GM19463 (cell line): ENCODE measurements around the gene INSYN2B.

Experiments
- ATAC-seq: cut with Tn5 transposase; IDR thresholded peaks from one replicate; pipeline ENCODE4 v1.9.1; 2021; ENCODE audit warnings: mild to moderate bottlenecking, moderate library complexity; ENCODE audit not compliant: unreplicated experiment

INSYN2B gene

DNA sequence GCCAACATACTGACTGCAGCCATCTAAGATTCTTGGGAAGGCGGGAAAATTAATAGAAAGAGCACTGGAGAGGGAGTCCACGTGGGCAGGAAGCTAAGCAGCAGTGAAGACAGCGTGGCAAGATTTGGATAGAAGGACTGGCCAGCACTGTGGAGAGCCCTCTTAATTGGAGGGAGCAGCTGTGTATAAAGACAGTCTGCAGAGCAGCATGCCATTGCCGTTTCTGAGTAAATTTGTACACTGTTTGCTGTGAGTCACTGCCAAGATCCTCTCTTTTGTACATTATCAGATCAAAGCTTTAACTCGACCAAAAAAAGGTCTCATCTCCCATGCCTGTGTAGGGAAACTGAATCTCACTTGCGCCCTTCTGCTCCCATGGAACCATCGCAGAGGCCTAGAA lies 45.3 kb downstream of the INSYN2B start:
- no peak for ATAC-seq

DNA sequence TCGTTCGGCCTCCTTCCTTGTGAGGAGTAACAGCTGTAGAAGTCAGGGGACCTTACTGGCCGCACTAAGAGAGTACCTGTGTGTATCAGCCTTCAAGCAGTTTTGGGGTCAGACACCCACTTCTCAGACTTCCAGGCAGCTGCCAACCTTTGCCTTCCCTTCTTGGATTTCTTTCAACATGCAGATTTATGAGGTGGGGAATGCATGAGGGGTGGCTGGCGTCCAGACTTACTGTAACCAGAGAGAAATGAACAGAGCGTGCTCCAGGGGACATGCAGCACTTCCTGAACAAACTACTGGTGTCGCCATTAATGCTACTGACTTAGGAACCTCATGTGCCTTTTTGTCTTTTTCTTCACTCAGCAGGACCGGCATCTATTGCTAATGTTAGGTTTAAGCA lies 46.7 kb downstream of the INSYN2B start:
- no peak for ATAC-seq

DNA sequence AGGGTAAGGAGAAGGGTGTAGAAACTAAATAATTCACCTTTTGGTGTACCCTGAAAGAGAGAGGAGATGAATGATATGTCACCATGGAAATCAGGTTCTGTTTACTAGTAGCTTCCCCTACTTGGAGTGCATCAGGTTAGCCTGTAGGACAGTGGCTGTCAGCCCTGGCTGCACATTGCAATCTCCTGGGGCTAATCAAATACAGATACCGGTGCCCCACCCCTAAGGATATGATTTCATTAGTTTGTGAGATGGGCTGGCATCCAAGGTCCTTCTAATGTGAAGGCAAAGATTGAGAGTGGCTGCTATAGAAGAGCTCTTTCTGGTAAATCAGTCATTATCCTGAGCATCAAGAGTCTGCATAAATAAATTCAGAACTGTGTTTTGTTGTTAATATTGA lies 47.2 kb downstream of the INSYN2B start:
- no peak for ATAC-seq

DNA sequence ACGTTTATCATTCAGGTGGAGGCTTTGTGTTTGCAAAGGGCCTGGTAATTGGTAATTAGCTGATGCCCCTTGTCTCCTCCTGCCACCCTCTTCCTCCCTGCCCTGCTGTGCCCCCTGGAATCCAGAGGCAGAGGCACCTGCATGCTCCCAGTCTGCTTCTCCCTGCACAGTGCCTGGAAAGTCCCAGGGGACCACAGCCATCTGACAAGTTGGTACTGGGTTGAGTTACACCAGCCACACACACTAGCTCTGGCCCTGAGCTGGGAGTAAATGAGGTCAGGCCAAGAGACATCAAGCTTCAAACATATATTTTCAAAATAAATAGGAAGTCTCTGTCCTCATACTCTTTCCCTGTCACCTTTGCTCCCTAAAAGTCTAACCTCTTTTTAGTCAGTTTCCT lies 56.3 kb downstream of the INSYN2B start:
- ATAC-seq, result peak; percentile 94

DNA sequence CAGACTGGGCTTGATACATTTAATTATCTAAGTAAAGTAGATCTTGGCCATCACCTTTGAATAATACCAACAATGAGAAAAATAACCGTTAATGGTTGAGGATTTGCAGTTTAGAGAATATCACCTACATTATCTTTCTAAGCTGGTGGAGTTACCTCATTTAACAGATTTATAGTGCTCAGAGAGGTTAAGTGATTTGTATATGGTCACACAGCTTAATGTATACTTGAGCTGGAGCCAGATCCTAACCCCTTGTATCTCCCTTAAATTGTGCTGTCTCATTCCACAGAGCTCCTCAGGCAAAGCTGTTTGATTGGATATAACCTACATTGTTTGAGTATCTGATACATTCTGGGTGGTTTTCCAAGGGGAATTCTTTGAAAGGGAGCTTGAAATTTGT lies 57.8 kb downstream of the INSYN2B start:
- no peak for ATAC-seq

DNA sequence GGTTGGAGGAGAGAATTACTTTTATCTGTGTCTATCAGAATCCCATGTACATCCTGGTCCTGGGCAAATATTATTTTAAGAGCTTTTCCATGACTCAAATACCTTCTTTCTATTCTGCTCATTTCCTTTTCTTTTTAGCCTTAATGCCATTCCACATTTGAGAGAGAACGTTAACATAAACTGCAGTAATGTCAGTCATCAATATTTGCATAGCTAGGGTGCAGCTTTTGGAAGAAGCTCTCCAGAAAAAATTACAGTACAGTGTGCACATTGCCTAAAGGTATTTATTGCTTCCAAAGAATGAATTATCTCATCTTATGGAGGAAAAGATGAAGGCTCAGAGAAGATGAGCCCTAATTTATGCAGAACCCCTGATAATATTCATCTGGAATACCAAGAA lies 58.3 kb downstream of the INSYN2B start:
- no peak for ATAC-seq

DNA sequence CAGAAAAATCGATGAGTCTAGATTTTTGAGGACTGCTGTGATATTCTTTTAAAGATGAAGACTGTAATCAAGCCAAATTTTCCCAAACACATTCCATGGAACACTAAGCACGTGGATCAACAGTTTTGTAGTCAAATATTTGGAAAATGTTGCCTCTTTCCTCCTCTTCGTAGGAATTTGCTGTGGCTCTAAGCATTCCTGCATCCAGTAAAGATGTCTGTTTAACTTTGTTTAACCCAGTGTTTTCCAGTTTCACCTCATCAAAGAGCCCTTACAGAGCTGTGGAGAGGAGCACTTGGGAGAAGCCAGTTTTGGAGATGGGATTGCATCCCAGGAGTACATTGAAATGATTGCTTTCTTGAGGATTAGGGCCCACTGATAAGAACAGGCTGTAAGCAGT lies 58.9 kb downstream of the INSYN2B start:
- no peak for ATAC-seq

DNA sequence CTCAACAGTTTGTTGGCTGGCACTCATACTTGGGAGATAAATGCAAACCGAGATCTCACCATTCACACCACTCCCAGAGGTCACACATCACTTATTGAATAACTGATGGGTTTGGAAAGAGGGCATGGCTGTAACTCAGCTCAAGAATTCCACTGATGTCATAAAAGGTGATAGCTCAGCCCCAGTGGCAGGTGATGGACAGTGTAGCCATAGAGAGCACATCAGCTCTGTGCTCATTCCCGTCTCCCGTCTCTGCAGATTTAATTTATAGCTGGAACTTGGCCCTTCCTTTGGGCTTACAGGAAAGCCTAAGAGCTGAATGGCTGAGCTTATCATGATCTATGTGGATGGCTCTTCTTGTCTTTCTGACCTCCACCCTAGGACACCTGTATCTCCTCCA lies 59.8 kb downstream of the INSYN2B start:
- ATAC-seq, result no peak

DNA sequence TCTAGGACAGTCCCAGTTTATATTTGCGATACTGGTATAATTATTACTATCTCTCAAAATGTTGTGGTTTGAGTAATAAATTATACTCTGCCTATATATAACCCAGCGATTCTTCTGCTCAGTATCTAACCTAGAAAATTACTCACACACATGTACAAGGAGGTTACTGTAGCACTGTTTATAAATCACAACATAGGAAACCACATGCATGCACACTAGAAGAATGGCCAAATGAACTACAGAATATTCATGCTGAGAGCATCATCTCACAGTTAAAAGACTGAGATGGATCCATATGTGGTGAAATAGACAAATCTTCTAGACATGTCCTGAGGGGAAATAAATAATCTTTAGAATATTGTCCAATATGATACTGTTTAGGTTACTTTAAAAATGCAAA lies 62.1 kb downstream of the INSYN2B start:
- no peak for ATAC-seq

DNA sequence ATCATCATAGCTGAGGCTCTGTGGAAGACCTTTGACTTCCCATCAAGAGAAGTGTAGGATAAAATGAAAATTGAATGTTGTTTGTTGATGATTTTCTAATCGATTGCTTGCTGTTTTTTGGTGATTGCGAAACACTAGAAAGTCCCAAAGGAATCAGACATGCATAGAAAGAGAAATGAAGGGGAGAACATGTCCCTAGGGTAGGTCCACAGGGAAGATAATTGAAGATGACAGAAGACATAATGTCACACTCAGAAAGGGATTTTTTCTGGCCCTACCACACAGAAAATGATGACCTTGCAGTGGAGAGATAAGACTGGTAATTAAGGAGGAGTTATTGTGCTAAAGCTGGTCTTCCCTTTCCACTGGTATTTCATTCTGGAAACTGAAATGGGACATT lies 62.8 kb downstream of the INSYN2B start:
- no peak for ATAC-seq

DNA sequence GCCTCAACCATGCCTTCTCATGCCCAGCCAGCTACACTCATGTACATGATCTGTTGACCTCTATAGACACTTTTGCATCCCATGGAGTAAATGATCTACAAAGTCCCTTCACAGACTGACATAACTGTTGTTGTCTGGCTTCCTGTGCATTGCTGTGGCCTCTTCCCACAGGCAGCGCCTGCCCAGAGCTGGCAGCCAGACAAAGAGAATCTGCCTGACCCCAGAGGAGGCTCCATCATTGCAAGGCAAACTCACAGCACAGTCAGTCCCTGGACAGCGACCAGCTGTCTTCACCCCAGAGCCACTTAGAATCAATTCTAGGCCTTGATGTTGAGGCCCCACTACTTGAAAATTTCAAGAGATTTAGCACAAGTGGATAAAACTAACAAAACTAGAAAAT lies 65.5 kb downstream of the INSYN2B start:
- no peak for ATAC-seq

DNA sequence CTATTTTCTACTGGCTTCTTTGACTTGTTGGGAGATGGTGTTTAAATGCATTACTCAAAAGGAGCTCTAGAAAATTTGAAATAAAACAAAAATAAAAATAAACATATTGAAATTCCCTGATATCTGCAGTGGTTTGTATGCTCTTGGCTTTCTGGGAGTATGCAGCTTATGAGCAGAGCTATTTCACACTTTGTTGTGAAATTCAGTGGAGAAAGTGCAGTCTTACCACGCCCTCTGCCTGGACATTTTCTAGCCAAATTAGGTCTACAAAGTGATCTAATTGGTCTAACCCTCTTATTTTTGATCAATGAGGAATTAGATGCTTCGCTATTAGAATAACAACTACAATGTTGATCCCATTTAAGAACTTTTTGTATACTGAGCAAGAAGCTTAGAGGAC lies 66.8 kb downstream of the INSYN2B start:
- no peak for ATAC-seq

DNA sequence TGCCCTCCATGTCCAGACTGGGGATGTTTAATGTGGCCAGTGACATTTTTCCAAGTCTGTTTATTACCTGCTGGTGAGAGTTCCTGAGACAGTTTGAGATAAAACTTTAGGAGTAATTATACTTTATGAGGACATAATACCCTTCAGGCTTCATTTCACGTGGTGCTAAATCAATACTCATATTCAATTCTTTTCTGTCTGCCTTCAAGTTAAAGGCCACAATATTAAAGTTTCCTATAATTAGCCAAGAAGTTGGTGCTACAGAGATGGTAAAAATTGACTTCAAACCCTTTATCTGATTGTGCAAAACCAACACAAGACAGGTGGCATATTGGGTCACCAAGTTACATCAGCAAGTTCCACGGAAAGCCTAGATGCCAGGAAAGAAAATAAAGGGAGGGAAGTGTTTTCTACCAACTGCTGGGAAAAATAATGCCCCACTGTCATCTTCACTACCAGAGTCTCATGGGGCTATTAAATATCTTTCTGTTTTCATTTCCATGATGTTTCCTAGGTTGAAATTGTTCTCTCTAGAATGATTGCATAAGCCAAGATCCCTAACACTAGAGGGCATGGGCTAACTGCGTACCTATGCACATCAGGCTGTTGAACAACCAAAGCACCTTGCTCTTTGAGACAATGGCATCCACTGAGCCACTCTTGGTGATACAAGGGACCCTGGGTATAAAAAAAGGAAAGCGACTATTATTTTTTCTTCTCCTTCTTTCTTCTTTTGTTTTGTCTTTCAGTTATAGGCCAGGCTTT lies 68.7 kb downstream of the INSYN2B start:
- ATAC-seq, result no peak

DNA sequence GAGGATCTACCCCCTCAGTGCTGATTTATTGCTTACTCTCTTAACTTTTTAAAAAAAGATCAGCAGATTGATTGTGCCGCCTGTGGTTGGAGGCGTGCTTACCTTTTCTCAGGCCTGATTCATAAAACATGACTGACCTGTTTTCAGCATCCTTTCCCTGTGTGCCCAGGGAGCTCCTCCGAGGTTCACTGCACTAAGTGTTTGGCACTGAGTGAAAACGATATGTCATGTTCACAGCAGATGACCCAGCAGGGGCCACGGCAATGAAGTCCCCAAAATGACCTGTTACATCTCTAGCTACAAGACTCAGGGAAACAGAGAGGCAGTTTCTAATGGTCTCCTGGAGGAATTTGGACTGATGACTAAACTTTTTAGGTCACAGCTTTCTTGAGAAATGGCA lies 69.9 kb downstream of the INSYN2B start:
- no peak for ATAC-seq

DNA sequence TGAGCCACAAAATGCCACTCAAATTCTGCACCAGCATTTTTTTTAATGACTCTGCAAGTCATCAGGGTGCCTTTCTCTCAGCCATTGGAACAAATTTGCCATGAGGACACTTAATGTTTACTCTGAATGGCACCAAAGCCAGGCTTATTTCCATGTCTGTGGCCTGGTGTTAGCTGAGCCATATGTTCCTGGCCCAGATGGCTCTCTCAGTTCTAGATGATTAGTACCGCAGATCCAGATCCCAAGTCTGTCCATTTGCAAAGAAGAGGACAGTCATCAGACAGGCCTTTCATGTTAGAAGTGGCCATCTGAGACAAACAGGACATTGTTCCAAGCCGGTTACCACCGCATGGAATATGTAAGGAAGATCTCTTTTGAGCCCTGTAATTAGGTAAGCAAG lies 70.3 kb downstream of the INSYN2B start:
- no peak for ATAC-seq

DNA sequence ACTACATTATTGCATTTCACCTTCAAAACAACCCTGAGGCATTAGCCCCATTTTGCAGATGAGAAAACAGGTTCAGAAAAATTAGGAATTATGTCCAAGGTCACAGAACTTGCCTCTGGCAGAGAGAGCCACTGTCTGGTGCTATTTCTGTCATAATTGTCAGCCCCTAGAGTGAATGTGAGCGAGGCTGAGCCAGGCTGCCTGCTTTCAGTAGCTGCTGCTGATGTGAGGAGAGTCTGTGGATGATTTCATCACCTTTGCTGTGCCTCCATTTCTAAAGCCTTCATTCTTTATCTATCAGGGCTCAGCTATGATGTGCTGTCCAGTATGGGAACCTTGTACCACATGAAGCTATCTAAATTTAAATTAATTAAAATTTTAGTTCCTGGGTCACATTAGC lies 71.4 kb downstream of the INSYN2B start:
- ATAC-seq, result no peak

DNA sequence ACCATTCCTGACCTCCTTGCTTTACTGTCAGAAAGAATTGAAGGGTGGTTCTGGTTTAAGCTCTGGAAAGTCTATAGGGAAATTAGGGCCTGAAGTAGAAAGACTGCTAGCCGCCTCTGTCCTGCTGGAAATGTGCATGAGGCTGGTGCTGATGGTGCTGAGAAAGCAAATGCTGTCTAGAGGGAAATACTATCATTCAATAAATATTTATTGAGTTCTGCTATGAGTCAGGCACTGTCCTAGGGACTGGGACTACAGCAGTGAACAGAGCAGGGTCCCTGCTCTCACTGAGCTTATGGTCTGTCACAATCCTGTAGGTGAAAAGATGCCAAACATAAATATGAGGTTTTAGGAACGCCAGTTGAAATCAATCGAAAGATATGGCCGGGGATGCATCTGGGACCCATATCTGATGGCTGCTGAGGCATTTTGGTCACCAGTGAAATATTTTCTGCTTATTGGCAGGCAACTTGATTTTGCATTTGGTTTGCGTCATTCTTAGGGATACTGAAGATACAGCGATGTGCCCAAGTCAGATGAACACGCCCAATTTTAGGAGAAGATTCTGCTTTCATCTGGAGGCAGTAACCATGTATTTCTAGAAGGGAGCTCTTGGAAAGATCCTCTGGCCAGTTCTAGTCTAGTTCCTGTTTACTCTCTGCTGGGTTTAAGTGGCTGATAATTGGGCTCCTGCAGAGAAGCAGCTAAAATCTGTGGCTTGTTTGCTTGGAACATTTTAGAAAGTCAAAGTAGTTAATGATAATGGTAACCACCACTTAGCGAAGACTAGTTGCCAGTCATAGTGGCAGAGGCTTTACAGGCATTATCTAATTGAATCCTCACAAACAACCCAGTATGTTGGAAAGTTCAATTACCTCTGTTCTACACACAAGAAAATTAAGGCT lies 73.3 kb downstream of the INSYN2B start:
- ATAC-seq, result no peak

DNA sequence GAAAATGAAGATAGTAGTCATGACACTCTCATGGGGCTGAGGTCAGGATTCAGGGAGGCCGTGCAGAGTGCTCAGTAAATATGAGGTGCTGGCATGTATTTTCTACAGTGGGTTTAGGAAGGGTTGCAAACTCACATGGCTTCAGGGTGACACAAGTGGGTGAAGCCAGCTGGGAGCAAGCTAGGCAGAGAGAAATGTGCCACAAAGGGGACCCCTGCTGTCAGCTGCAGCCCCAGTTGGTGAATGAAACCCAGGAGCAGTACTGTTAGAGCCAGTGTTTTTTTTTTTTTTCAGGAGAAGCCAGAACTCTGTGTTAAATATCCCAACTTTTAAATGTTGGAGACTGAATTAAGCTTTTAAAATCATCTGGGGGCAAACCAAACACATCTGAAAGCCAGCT lies 75.3 kb downstream of the INSYN2B start:
- no peak for ATAC-seq

DNA sequence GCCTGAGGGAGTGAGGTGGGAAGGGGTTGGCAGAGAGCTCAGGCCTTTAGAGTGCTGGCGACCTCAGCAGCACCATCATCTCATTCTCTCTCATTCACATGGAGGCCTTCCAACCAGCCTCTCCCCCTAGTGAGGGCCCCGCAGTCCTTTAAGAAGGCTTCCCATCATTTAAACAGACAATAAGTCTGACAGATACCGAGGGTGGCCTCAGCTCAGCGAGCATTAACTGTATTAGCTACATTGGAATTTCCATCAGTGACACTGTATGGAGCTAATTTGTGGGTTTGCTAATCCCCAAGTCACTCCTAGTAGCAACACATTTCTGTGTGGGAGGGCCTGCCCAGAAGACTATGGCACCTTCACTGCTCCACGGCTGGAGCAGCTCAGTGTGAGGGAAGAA lies 75.8 kb downstream of the INSYN2B start:
- no peak for ATAC-seq

DNA sequence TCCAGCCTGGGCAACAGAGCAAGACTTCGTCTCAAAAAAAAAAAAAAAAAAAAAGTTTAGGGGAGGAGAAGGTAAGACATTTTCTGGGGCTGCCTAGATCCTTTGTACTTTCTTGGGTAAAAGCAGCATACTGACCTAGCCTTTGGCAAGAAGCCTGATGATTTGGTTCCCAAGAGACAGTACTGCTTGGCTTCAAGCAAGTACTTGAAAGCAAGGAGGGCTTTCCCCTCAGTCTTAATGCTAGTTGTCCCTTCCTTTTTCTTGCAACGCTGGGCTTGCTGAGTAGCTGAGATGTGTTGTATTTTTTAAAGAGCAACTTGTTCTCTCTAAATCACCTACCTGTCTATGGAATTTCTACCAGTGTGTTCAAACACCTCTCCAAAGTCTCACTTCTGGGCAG lies 76.2 kb downstream of the INSYN2B start:
- no peak for ATAC-seq

DNA sequence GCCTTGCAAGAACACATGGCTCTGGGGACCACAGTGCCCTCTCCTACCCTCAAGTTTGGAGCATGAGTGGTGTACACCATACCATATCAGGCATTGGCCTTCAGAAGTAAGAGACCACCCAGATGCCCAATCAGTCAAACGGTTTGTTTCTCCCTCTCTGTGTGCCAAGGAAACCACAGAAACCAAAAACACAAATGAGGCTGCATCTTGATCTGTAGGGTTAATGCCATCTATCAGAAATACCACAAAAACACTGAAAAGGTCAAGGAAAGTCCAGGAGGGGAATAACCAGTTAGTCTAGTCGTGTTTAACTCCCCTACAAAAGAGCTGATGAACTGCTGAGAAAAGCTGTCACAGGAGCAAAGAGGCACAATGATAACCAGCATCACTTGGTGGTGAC lies 78.4 kb downstream of the INSYN2B start:
- ATAC-seq, result peak; percentile 78

DNA sequence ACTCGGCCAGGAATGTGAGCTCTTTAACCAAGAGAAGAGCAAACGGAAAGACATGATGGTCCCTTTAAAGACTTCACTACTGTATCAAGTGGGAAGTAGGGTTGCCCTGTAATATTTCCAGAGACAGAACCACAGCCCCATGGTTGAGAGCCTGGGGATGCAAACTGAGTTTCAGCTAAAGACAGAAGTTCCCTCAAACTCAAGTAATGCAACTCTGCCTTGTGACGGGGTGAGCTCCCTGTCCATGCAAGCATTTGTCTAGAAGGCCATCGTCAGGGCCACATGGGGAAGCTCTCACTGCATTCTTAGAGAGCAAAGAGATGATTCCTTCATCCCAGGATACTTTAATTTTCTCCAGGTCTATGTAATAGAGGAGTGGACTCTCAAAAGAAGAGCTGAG lies 82.8 kb downstream of the INSYN2B start:
- no peak for ATAC-seq
